Measurements from ENCODE around the gene RUVBL2.

Gene RUVBL2

DNA sequence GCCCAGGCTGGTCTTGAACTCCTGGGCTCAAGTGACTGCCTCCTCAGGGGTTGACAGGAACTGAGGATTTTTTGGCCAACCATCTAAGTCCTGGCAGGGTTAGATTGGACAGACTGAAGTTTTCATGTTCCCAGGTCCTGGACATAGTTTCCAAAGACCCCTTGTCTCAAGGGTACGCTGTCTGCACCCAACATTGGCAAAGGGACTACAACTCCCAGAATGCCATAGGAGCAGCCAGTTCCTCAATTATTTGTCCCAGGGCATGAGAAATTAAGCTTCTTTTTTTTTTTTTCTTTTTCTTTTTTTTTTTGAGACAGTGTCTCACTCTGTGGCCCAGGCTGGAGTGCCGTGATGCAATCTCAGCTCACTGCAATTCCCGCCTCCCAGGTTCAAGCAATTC is 7.5 kb upstream of the RUVBL2 start:
- H3K36me3 ChIP-seq (replicated peaks; ENCODE audit: low read depth, low read length), result peaks cover 45% of the 10 kb centered on the region
- H3K4me2 ChIP-seq (ENCODE audit: low read length), result no peak overlapping the region
- H3K4me1 ChIP-seq (ENCODE audit: low read length), result no peaks in the 10 kb centered on the region
- no peak overlapping the region for H2AFZ ChIP-seq (ENCODE audit: low read depth, low read length)
- no peak overlapping the region for H3K4me3 ChIP-seq (ENCODE audit: low read length)
- H3K9me3 ChIP-seq (ENCODE audit: insufficient read depth, low read length), result no peaks in the 10 kb centered on the region
- no peak overlapping the region for H3K9ac ChIP-seq (ENCODE audit: low read length)
- TF ChIP-seq EZH2phosphoT487 (IDR thresholded peaks at IDR 0.05; ENCODE audit: low read depth), result no peak
- TF ChIP-seq, protein P1, sequence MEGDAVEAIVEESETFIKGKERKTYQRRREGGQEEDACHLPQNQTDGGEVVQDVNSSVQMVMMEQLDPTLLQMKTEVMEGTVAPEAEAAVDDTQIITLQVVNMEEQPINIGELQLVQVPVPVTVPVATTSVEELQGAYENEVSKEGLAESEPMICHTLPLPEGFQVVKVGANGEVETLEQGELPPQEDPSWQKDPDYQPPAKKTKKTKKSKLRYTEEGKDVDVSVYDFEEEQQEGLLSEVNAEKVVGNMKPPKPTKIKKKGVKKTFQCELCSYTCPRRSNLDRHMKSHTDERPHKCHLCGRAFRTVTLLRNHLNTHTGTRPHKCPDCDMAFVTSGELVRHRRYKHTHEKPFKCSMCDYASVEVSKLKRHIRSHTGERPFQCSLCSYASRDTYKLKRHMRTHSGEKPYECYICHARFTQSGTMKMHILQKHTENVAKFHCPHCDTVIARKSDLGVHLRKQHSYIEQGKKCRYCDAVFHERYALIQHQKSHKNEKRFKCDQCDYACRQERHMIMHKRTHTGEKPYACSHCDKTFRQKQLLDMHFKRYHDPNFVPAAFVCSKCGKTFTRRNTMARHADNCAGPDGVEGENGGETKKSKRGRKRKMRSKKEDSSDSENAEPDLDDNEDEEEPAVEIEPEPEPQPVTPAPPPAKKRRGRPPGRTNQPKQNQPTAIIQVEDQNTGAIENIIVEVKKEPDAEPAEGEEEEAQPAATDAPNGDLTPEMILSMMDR (IDR thresholded peaks at IDR 0.05; ENCODE audit: low read depth, low read length), result no peak
- H3K27ac ChIP-seq (ENCODE audit: low read length), result no peak overlapping the region
- H3K79me2 ChIP-seq (ENCODE audit: low read length), result peaks cover 3% of the 10 kb centered on the region; the same call in 1 of the 2 replicates
- H4K20me1 ChIP-seq (ENCODE audit: insufficient read depth, low read length), result no peaks in the 10 kb centered on the region
- no peaks in the 10 kb centered on the region for H3K27me3 ChIP-seq (ENCODE audit: low read depth, low read length)

DNA sequence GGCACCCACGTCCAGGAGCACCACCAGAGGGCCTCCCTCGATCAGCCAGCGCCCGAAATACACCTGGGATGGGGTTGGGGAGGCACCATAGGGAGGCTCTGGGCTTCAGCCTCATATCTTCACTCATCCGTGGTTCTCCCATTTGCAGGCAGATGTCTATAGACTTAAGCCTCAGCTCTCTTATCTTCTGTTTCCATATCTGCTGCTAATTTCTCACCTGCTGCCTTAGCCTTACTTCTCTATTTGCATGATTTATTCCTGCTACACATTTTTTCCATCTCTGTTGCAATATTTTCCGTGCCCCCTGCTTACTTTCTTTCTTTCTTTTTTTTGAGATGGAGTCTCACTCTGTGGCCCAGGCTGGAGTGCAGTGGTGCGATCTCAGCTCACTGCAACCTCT is 6.4 kb upstream of the RUVBL2 start:
- Histone ChIP-seq H3K9me3 (ENCODE audit: insufficient read depth, low read length) (no peaks in the 10 kb centered on the region), H3K4me3 (ENCODE audit: low read length) (no peak overlapping the region), H2AFZ (ENCODE audit: low read depth, low read length) (no peak overlapping the region), H4K20me1 (ENCODE audit: insufficient read depth, low read length) (peaks cover 6% of the 10 kb centered on the region; the same call in 1 of the 2 replicates), H3K27me3 (ENCODE audit: low read depth, low read length) (no peaks in the 10 kb centered on the region), H3K4me2 (ENCODE audit: low read length) (no peak overlapping the region), H3K4me1 (ENCODE audit: low read length) (peaks cover 7% of the 10 kb centered on the region), H3K27ac (ENCODE audit: low read length) (no peak overlapping the region), H3K79me2 (ENCODE audit: low read length) (peaks cover 14% of the 10 kb centered on the region), H3K9ac (ENCODE audit: low read length) (no peak overlapping the region), H3K36me3 (replicated peaks; ENCODE audit: low read depth, low read length) (peaks cover 36% of the 10 kb centered on the region)
- TF ChIP-seq EZH2phosphoT487 (IDR thresholded peaks at IDR 0.05; ENCODE audit: low read depth), result no peak
- TF ChIP-seq, protein P1 (IDR thresholded peaks at IDR 0.05; ENCODE audit: low read depth, low read length), result no peak

DNA sequence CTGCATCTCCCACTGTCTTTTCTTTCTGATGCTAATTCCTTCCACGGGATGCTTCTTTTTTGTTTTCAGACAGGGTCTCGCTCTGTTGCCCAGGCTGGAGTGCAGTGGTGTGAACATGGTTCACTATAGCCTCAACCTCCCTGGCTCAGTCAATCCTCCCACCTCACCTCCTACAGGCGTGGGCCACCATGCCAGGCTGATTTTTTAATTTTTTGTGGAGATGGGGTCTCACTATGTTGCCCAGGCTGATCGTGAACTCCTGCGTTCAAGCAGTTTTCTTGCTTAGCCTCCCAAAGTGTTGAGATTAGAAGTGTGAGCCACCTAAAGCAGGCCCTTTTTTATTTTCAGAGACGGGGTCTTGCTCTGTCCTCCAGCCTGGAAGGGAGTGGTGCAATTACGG is 5.4 kb upstream of the RUVBL2 start:
- no peak overlapping the region for H3K27ac ChIP-seq (ENCODE audit: low read length)
- peaks cover 27% of the 10 kb centered on the region for H3K36me3 ChIP-seq (replicated peaks; ENCODE audit: low read depth, low read length)
- peaks cover 21% of the 10 kb centered on the region for H3K79me2 ChIP-seq (ENCODE audit: low read length)
- H4K20me1 ChIP-seq (ENCODE audit: insufficient read depth, low read length), result peaks cover 6% of the 10 kb centered on the region; the same call in 1 of the 2 replicates
- no peak overlapping the region for H3K4me3 ChIP-seq (ENCODE audit: low read length)
- H3K27me3 ChIP-seq (ENCODE audit: low read depth, low read length), result no peaks in the 10 kb centered on the region
- no peak overlapping the region for H3K4me2 ChIP-seq (ENCODE audit: low read length)
- H3K4me1 ChIP-seq (ENCODE audit: low read length), result peaks cover 7% of the 10 kb centered on the region
- TF ChIP-seq EZH2phosphoT487 (IDR thresholded peaks at IDR 0.05; ENCODE audit: low read depth), result no peak
- TF ChIP-seq, protein P1 (IDR thresholded peaks at IDR 0.05; ENCODE audit: low read depth, low read length), result no peak
- no peaks in the 10 kb centered on the region for H3K9me3 ChIP-seq (ENCODE audit: insufficient read depth, low read length)
- no peak overlapping the region for H3K9ac ChIP-seq (ENCODE audit: low read length)
- no peak overlapping the region for H2AFZ ChIP-seq (ENCODE audit: low read depth, low read length)

DNA sequence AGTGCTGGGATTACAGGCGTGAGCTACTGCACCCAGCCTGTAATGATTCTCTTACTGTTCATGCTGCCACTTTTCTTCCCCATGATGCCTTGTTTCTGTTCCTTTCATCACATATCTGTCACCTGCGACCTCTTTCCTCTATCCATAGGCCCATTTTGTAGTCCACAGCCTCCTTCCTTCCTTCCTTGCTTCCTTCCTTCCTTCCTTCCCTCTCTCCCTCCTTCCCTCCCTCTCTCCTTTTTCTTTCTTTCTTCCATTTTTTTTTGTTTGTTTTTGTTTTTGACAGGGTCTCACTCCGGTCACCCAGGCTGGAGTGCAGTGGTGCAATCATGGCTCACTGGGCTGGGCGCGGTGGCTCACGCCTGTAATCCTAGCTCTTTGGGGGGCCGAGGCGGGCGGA is 4.8 kb upstream of the RUVBL2 start:
- no peak overlapping the region for H3K27ac ChIP-seq (ENCODE audit: low read length)
- TF ChIP-seq, protein P1 (IDR thresholded peaks at IDR 0.05; ENCODE audit: low read depth, low read length), result no peak
- no peak for TF ChIP-seq EZH2phosphoT487 (IDR thresholded peaks at IDR 0.05; ENCODE audit: low read depth)
- H3K9me3 ChIP-seq (ENCODE audit: insufficient read depth, low read length), result no peaks in the 10 kb centered on the region
- peaks cover 27% of the 10 kb centered on the region for H3K36me3 ChIP-seq (replicated peaks; ENCODE audit: low read depth, low read length)
- no peak overlapping the region for H3K4me2 ChIP-seq (ENCODE audit: low read length)
- no peak overlapping the region for H3K4me3 ChIP-seq (ENCODE audit: low read length)
- peaks cover 7% of the 10 kb centered on the region for H3K4me1 ChIP-seq (ENCODE audit: low read length)
- peaks cover 6% of the 10 kb centered on the region; the same call in 1 of the 2 replicates for H4K20me1 ChIP-seq (ENCODE audit: insufficient read depth, low read length)
- H3K27me3 ChIP-seq (ENCODE audit: low read depth, low read length), result no peaks in the 10 kb centered on the region
- H3K79me2 ChIP-seq (ENCODE audit: low read length), result peaks cover 23% of the 10 kb centered on the region
- no peak overlapping the region for H2AFZ ChIP-seq (ENCODE audit: low read depth, low read length)
- no peak overlapping the region for H3K9ac ChIP-seq (ENCODE audit: low read length)
